Tibial artery (tissue), 4 donors: Measurements from ENCODE around the gene HPGDS.

Source experiments
- DNase-seq, 2 donors: peaks; one replicate each; pipeline ENCODE4 v3.0.0-alpha.2; 2019
- H3K27ac ChIP-seq, 2 donors: fragments of 200-600 bp; sonication (generic) in 1 of 2; 1 replicate in 1 of 2; 2 replicates in 1 of 2; pipeline ENCODE4 v1.5.1; 2018 to 2019; ENCODE audit warnings: mild to moderate bottlenecking in 1 of 2
- H3K27me3 ChIP-seq, 2 donors: fragments of 200-600 bp; sonication (generic) in 1 of 2; one replicate each; pipeline versions ENCODE4 v1.5.1 to v1.6.0; 2016 to 2019
- H3K36me3 ChIP-seq, 3 donors: fragments of 200-600 bp; sonication (generic) in 2 of 3; one replicate each; pipeline ENCODE4 v1.5.1; 2016 to 2019; ENCODE audit warnings: mild to moderate bottlenecking in 2 of 3
- H3K4me1 ChIP-seq, 4 donors: fragments of 200-600 bp; sonication (generic) in 2 of 4; 1 replicate in 3 of 4; 2 replicates in 1 of 4; pipeline ENCODE4 v1.5.1; 2016 to 2019
- H3K4me3 ChIP-seq, 2 donors: fragments of 200-600 bp; sonication (generic) in 1 of 2; 1 replicate in 1 of 2; 2 replicates in 1 of 2; pipeline ENCODE4 v1.5.1; 2018 to 2019; ENCODE audit warnings: mild to moderate bottlenecking in 2 of 2
- H3K9me3 ChIP-seq, 3 donors: fragments of 200-600 bp; sonication (generic) in 1 of 3; one replicate each; pipeline ENCODE4 v1.5.1; 2016 to 2019
- intact Hi-C: fragments of 100-400 bp; cut with DNase I; formaldehyde crosslinking; loops from one replicate; pipeline ENCODE4 v1.15.0; 2023; ENCODE audit warnings: low total_unique reads
- TF ChIP-seq, protein P1 (sequence below), 2 experiments: fragments of 200-600 bp in 1 of 2; fragments of 450-650 bp in 1 of 2; IDR thresholded peaks; one replicate each; pipeline ENCODE4 v1.5.1; 2017 to 2019; ENCODE audit warnings: antibody characterized with exemption in 2 of 2, mild to moderate bottlenecking in 1 of 2, moderate library complexity in 1 of 2

The HPGDS gene

DNA sequence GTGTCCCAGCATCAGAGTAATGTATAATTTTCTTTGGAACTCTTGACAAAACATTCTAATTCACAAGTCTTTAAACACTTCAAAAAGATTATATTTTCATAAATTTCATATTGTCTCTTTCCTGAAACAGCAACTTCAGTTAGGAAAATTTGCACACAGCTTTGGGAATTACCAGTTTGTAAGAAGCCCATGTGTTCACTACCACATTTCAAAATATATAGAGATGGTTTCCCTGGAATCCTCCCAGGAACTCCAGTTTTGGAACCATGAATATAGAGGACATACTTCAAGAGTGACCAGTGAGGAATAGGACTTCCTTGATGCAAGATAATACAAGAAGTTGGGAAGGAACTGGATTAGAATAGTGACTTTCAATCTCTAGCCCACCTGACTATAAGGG, 28.7 kb upstream of the HPGDS start:
- no peak overlapping the region for H3K27ac ChIP-seq
- no peaks in the 10 kb centered on the region for H3K36me3 ChIP-seq
- H3K27me3 ChIP-seq: no peaks in the 10 kb centered on the region
- no peaks in the 10 kb centered on the region for H3K4me1 ChIP-seq
- TF ChIP-seq, protein P1, sequence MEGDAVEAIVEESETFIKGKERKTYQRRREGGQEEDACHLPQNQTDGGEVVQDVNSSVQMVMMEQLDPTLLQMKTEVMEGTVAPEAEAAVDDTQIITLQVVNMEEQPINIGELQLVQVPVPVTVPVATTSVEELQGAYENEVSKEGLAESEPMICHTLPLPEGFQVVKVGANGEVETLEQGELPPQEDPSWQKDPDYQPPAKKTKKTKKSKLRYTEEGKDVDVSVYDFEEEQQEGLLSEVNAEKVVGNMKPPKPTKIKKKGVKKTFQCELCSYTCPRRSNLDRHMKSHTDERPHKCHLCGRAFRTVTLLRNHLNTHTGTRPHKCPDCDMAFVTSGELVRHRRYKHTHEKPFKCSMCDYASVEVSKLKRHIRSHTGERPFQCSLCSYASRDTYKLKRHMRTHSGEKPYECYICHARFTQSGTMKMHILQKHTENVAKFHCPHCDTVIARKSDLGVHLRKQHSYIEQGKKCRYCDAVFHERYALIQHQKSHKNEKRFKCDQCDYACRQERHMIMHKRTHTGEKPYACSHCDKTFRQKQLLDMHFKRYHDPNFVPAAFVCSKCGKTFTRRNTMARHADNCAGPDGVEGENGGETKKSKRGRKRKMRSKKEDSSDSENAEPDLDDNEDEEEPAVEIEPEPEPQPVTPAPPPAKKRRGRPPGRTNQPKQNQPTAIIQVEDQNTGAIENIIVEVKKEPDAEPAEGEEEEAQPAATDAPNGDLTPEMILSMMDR (IDR thresholded peaks at IDR 0.05): no peak
- no peak overlapping the region for H3K4me3 ChIP-seq
- peaks cover 0 to 8% (median 0%) of the 10 kb centered on the region in 3 donors for H3K9me3 ChIP-seq
- no peak for DNase-seq
- intact Hi-C loops: no loop called here

DNA sequence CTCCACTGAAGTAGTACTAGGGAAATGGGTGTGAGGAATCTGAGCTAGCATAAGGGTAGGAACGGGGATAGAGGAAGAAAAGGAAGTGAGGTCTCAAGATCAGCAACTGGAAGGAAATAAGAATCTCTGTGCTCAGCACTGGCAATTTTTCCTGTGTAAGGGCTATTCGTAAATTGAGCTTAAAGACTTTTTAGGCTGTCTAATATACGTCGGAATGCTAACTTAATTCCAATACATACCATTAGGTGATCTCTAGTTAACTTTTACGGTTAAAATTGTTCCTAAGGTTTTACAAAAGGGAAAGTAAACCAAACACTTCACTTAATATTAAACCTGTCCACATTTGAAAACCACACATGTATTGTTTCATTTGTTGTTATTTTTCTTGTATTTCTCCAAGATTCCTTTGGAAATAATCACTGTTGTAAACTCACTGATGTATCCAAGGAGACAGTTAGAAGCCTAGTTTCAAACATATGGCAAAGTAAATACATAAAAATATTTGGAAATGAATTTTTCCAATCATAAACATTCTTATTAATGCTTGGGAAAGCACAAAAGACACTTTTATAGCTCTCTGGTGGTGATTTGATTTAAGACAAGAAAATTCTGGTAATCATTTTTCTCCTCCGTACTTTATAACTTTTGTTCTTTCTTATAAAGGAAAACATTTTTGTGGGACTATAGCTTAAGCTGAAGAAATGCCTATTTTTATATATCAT, 28.1 kb upstream of the HPGDS start:
- no peak for DNase-seq
- H3K9me3 ChIP-seq: peaks cover 0 to 9% (median 0%) of the 10 kb centered on the region in 3 donors
- H3K4me3 ChIP-seq: no peak overlapping the region
- TF ChIP-seq, protein P1 (IDR thresholded peaks at IDR 0.05): no peak
- H3K27me3 ChIP-seq: no peaks in the 10 kb centered on the region
- H3K27ac ChIP-seq: no peak overlapping the region
- no peaks in the 10 kb centered on the region for H3K36me3 ChIP-seq
- intact Hi-C loops: no loop called here
- no peaks in the 10 kb centered on the region for H3K4me1 ChIP-seq

DNA sequence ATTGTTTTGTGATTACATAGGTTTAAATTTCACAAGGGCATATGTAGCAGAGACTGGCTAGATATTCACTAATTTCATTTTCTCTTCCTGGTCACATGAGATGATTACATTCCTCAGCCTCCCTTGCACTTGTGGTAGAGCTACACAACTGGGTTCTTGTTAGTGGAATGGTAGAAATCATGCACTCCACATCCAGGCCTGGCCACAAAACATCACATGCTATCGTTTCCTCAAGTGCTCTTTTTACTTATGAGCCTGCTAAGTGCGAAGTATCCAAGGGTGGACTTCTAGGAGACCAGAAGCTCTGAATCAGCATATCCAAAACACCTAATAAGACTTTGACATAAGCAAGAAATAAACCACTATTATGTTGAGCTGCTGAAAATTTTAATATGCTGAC, 26.4 kb upstream of the HPGDS start:
- Histone ChIP-seq H3K4me1 (no peaks in the 10 kb centered on the region), H3K36me3 (no peaks in the 10 kb centered on the region), H3K27ac (no peak overlapping the region), H3K4me3 (no peak overlapping the region), H3K9me3 (peaks cover 0 to 9% (median 0%) of the 10 kb centered on the region in 3 donors), H3K27me3 (no peaks in the 10 kb centered on the region)
- TF ChIP-seq, protein P1 (IDR thresholded peaks at IDR 0.05): no peak
- intact Hi-C loops: no loop called here
- DNase-seq: no peak

DNA sequence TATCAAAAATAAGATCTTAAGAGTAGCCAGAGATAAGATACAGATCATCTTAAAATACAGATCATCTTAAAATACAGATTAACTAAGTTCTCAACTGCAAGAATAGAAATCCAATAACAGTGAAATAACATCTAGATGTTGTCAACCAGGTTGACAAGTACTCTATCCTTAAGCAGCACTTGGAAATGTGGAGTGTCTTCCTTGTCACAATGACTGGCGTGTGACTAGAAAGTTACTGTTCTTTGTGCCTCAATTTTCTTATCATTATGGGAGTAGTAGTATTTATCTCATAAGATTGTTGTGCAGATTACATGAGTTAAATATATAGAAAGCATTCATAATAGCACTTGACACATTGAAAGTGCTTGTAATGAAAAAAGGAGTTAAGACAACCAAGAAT, 25.8 kb upstream of the HPGDS start:
- peaks cover 0 to 9% (median 0%) of the 10 kb centered on the region in 3 donors for H3K9me3 ChIP-seq
- TF ChIP-seq, protein P1 (IDR thresholded peaks at IDR 0.05): no peak
- no peaks in the 10 kb centered on the region for H3K4me1 ChIP-seq
- H3K4me3 ChIP-seq: no peak overlapping the region
- no peaks in the 10 kb centered on the region for H3K27me3 ChIP-seq
- H3K36me3 ChIP-seq: no peaks in the 10 kb centered on the region
- no peak for DNase-seq
- intact Hi-C loops: no loop called here
- no peak overlapping the region for H3K27ac ChIP-seq

DNA sequence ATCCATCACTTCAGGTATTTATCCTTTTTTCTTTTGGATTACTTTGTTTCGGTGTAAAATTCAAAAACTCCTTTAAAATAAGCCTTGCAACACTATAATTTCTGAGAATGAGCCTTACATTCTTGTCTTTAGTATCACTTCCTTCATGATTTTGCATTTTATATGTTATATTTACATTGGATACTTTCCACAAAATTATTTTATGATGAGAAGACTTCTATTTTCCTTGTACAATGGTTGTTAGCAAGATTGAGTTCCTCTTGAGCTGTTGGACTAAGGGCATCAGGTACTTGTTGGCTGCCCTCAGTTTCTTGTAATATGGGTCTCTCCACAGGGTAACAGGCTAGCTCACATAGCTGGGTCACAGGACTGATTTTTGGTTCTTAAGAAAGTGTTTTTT, 22.7 kb upstream of the HPGDS start:
- intact Hi-C loops: no loop called here

More for the DNA sequence above, 22.7 kb upstream of the HPGDS start:
- Histone ChIP-seq H3K4me3 (no peak overlapping the region), H3K4me1 (no peaks in the 10 kb centered on the region), H3K27me3 (no peaks in the 10 kb centered on the region), H3K27ac (no peak overlapping the region), H3K36me3 (no peaks in the 10 kb centered on the region), H3K9me3 (peaks cover 0 to 9% (median 0%) of the 10 kb centered on the region in 3 donors)
- DNase-seq: no peak
- TF ChIP-seq, protein P1 (IDR thresholded peaks at IDR 0.05): no peak
